ENCODE results near the gene RHBDD3.

The RHBDD3 gene

GRCh38 chr22:29306175-29306834 lies 38.5 kb upstream of the RHBDD3 start, which contains the start of gene GAS2L1:
Gene GAS2L1, plus strand, starts transcription at chr22:29306650. Its CDS starts 1,456 bp downstream, at chr22:29308106.
- no peak for FAIRE-seq

- no peak for FAIRE-seq
These were observed 38.0 kb upstream of the RHBDD3 start for GRCh38 chr22:29305836-29306174.

GRCh38 chr22:29302681-29303465 lies 35.1 kb upstream of the RHBDD3 start:
- FAIRE-seq, result no peak

- no peak for FAIRE-seq
These were observed 34.6 kb upstream of the RHBDD3 start for GRCh38 chr22:29302402-29302680.

- FAIRE-seq, result no peak
These were observed 34.1 kb upstream of the RHBDD3 start for GRCh38 chr22:29301716-29302401.

- FAIRE-seq, result no peak
These were observed 33.2 kb upstream of the RHBDD3 start for GRCh38 chr22:29300807-29301601.

- FAIRE-seq, result no peak
These were observed 32.7 kb upstream of the RHBDD3 start for GRCh38 chr22:29300467-29300806.

- no peak for FAIRE-seq
These were observed 31.5 kb upstream of the RHBDD3 start for GRCh38 chr22:29299136-29299900.

- no peak for FAIRE-seq
These were observed 30.9 kb upstream of the RHBDD3 start for GRCh38 chr22:29298641-29299040.

GRCh38 chr22:29292379-29292778 lies 24.6 kb upstream of the RHBDD3 start:
- FAIRE-seq, result no peak

GRCh38 chr22:29291215-29291614 lies 23.4 kb upstream of the RHBDD3 start:
- no peak for FAIRE-seq

GRCh38 chr22:29290061-29290460 lies 22.3 kb upstream of the RHBDD3 start:
- no peak for FAIRE-seq

- FAIRE-seq, result no peak
These were observed 21.1 kb upstream of the RHBDD3 start for GRCh38 chr22:29288837-29289236.

GRCh38 chr22:29284196-29284595 lies 16.4 kb upstream of the RHBDD3 start:
- FAIRE-seq, result no peak

- no peak for FAIRE-seq
These were observed 10.1 kb upstream of the RHBDD3 start for GRCh38 chr22:29277927-29278326.

GRCh38 chr22:29275819-29276565 lies 8.2 kb upstream of the RHBDD3 start:
- FAIRE-seq, result no peak

GRCh38 chr22:29275167-29275566 lies 7.4 kb upstream of the RHBDD3 start:
- FAIRE-seq, result no peak

GRCh38 chr22:29272624-29273023 lies 4.8 kb upstream of the RHBDD3 start:
- FAIRE-seq, result no peak

GRCh38 chr22:29270475-29271271 lies 2.9 kb upstream of the RHBDD3 start:
- no peak for FAIRE-seq

- FAIRE-seq, result no peak
These were observed 2.1 kb upstream of the RHBDD3 start for GRCh38 chr22:29269731-29270474.

Measured in A204.1 (cell line).